HL-60 (cell line): ENCODE measurements around the gene TOR1AIP2.

Source experiments
- GABPA ChIP-seq: IDR thresholded peaks from 2 replicates; pipeline ENCODE4 v1.6.1; 2012; ENCODE audit warnings: low read depth
- POLR2AphosphoS5 ChIP-seq: IDR thresholded peaks from 2 replicates; pipeline ENCODE4 v1.6.1; 2012; ENCODE audit warnings: low read depth
- REST ChIP-seq: IDR thresholded peaks from 2 replicates; pipeline ENCODE4 v1.6.1; 2012; ENCODE audit warnings: low read depth; ENCODE audit not compliant: insufficient replicate concordance
- SPI1 ChIP-seq: IDR thresholded peaks from 2 replicates; pipeline ENCODE4 v1.6.1; 2012; ENCODE audit warnings: low read depth, mild to moderate bottlenecking, borderline replicate concordance
- TF ChIP-seq, protein P1 (sequence below): IDR thresholded peaks from one replicate; pipeline ENCODE4 v1.5.1; 2011; ENCODE audit warnings: low read length, control low read depth, inconsistent platforms; ENCODE audit not compliant: insufficient read depth

DNA sequence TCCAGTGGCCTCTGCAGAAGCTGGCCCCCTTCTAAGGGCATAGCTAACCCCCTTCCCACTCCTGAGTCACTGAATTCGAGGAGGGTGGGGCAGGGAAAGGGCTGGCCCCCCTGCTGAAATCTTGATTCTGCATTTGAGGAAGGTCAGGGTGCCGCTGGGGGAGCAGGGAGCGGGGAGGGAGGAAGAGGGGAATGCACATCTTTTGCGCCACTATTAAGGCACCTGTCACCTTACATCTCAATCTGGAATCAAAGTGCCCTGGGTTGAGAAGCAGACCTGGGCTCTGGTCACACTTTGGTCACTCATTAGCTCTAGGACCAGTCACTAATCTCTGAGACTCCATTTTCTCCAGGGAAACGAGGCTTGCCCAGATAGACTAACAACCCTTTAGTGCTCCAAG is 62.0 kb downstream of the TOR1AIP2 start:
- TF ChIP-seq, protein P1, sequence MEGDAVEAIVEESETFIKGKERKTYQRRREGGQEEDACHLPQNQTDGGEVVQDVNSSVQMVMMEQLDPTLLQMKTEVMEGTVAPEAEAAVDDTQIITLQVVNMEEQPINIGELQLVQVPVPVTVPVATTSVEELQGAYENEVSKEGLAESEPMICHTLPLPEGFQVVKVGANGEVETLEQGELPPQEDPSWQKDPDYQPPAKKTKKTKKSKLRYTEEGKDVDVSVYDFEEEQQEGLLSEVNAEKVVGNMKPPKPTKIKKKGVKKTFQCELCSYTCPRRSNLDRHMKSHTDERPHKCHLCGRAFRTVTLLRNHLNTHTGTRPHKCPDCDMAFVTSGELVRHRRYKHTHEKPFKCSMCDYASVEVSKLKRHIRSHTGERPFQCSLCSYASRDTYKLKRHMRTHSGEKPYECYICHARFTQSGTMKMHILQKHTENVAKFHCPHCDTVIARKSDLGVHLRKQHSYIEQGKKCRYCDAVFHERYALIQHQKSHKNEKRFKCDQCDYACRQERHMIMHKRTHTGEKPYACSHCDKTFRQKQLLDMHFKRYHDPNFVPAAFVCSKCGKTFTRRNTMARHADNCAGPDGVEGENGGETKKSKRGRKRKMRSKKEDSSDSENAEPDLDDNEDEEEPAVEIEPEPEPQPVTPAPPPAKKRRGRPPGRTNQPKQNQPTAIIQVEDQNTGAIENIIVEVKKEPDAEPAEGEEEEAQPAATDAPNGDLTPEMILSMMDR, result no peak
- TF ChIP-seq GABPA (no peak), POLR2AphosphoS5 (no peak), REST (no peak), SPI1 (no peak)
